ENCODE data around the gene ZNF454. TPM values are rescaled to one million over a fixed set of nuclear protein-coding genes. Genes with fewer than 3 reads are reported as not detected.

ZNF454 gene
- total RNA-seq, 1 experiment from 2014 or later: not detected

DNA sequence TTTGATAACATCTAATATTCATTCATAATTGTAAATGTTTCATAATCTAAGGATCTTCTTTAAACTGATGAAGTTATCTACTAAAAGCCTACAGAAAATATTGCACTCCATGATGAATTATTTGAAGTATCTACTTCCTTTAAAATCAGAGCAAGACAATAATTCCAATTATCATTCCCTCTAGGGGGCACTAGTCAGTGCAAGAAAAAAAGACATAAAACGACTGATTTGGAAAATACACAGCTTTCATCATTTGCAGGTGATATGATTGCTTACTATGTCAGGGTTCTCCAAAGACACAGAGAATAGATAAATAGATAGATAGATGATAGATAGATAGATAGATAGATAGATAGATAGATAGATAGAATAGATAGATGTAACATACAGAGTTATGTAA lies 67.7 kb downstream of the ZNF454 start:
- Mint-ChIP-seq H3K9me3 (peaks cover 76 to 81% of the 10 kb centered on the region in 2 experiments), H3K4me3 (no peak overlapping the region), H3K36me3 (ENCODE audit: insufficient read depth in 1 of 3, low read depth in 3 of 3) (peaks cover 3 to 6% (median 6%) of the 10 kb centered on the region in 3 experiments; a peak in 5 of 7 replicates), H3K4me1 (no peaks in the 10 kb centered on the region), H3K27me3 (ENCODE audit: low read depth) (peaks cover 2% of the 10 kb centered on the region; the same call in 1 of the 2 replicates), H3K27ac (no peak overlapping the region)
- no peak overlapping the region for H3K23ac ChIP-seq (ENCODE audit: insufficient read length, low read depth, low read length)
- no peak overlapping the region for H3K14ac ChIP-seq (ENCODE audit: insufficient read depth, low read length)
- H3K79me2 ChIP-seq (ENCODE audit: insufficient read depth, low read length): no peaks in the 10 kb centered on the region; the same call in 1 of the 2 replicates
- no peak overlapping the region for H2BK120ac ChIP-seq (ENCODE audit: low read depth, low read length, poor library complexity, severe bottlenecking)
- no CpG with 5 or more reads among the region's 1 CpG for WGBS (ENCODE audit: extremely low coverage, insufficient read length, low lambda C conversion rate)
- no peaks in the 10 kb centered on the region for H3K4me1 ChIP-seq (ENCODE audit: insufficient read depth, low read length)
- no peak overlapping the region for H2BK12ac ChIP-seq (ENCODE audit: insufficient read length, low read depth, low read length)
- peaks cover 11% of the 10 kb centered on the region for H3K9me3 ChIP-seq (ENCODE audit: control insufficient read depth, low read depth, low read length)
- no peaks in the 10 kb centered on the region for H3K23me2 ChIP-seq (ENCODE audit: insufficient read length, low read depth, low read length, poor library complexity, severe bottlenecking)
- no peak overlapping the region for H3K18ac ChIP-seq (ENCODE audit: insufficient read length, low read depth, low read length)
- no peaks in the 10 kb centered on the region for H3K27me3 ChIP-seq (ENCODE audit: insufficient read depth, low read length)
- H3K27ac ChIP-seq (ENCODE audit: insufficient read length, low read depth, low read length): no peak overlapping the region
- H4K20me1 ChIP-seq (ENCODE audit: control insufficient read depth, insufficient read depth, insufficient read length): no peaks in the 10 kb centered on the region
- H3K79me1 ChIP-seq (ENCODE audit: insufficient read depth, low read depth, low read length, poor library complexity, severe bottlenecking): no peaks in the 10 kb centered on the region
- H4K5ac ChIP-seq (ENCODE audit: insufficient read length, low read depth, low read length): no peak overlapping the region
- TF ChIP-seq, protein P1, sequence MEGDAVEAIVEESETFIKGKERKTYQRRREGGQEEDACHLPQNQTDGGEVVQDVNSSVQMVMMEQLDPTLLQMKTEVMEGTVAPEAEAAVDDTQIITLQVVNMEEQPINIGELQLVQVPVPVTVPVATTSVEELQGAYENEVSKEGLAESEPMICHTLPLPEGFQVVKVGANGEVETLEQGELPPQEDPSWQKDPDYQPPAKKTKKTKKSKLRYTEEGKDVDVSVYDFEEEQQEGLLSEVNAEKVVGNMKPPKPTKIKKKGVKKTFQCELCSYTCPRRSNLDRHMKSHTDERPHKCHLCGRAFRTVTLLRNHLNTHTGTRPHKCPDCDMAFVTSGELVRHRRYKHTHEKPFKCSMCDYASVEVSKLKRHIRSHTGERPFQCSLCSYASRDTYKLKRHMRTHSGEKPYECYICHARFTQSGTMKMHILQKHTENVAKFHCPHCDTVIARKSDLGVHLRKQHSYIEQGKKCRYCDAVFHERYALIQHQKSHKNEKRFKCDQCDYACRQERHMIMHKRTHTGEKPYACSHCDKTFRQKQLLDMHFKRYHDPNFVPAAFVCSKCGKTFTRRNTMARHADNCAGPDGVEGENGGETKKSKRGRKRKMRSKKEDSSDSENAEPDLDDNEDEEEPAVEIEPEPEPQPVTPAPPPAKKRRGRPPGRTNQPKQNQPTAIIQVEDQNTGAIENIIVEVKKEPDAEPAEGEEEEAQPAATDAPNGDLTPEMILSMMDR (conservative IDR thresholded peaks at IDR 0.05): peak; percentile 41; the same call in 1 of the 3 replicates
- H3K4ac ChIP-seq (ENCODE audit: low read depth, low read length): no peak overlapping the region
- H2AFZ ChIP-seq (ENCODE audit: low read length): no peak overlapping the region
- no peak overlapping the region for H4K91ac ChIP-seq (ENCODE audit: insufficient read length, low read depth, low read length)
- no peak overlapping the region for H2AK5ac ChIP-seq (ENCODE audit: insufficient read length, low read length)
- no peak overlapping the region for H2BK5ac ChIP-seq (ENCODE audit: insufficient read length, low read length)
- no peak overlapping the region for H3T11ph ChIP-seq (ENCODE audit: low read length)
- no peak overlapping the region for H3K9ac ChIP-seq (ENCODE audit: extremely low read depth, insufficient read length, low read length)
- no peak overlapping the region for H3K4me2 ChIP-seq (ENCODE audit: insufficient read depth, insufficient read length, low read length)
- H2BK20ac ChIP-seq (ENCODE audit: low read depth, low read length, poor library complexity, severe bottlenecking): no peak overlapping the region
- H3K56ac ChIP-seq (ENCODE audit: insufficient read length, low read depth, low read length): no peak overlapping the region
- no peak for DNase-seq
- H2BK15ac ChIP-seq (ENCODE audit: low read depth, low read length): no peak overlapping the region
- H4K8ac ChIP-seq (replicated peaks; ENCODE audit: insufficient read length, low read depth, low read length): no peak overlapping the region

Other genes starting within 250 kb of the ZNF454 start
- gene ZNF354A, start 210.5 kb upstream of the ZNF454 start, total RNA-seq (2021): 13.8 and 17.1 TPM in 2 replicates
- 20.1 and 20.6 TPM in 2 replicates for gene ZNF354B, start 81.2 kb upstream of the ZNF454 start, total RNA-seq (2021)
- 0.37 and 0.52 TPM in 2 replicates for gene ZFP2, start 45.3 kb upstream of the ZNF454 start, total RNA-seq (2021)
- gene GRM6, start 54.1 kb downstream of the ZNF454 start, total RNA-seq (2021): not detected in 2 replicates
- 5.4 and 6.4 TPM in 2 replicates for gene ZNF879, start 82.6 kb downstream of the ZNF454 start, total RNA-seq (2021)
- 4.8 and 5.4 TPM in 2 replicates for gene ZNF354C, start 119.2 kb downstream of the ZNF454 start, total RNA-seq (2021)